Mucosa of stomach (tissue), 1 donor: ENCODE data around the gene AKAP3.
A peak's percentile ranks its signal among the peaks of the same experiment; 100 is the strongest.

Experiments
- H3K27me3 ChIP-seq: one replicate; pipeline ENCODE4 v1.7.0; 2013; ENCODE audit warnings: mild to moderate bottlenecking, low read length; ENCODE audit not compliant: control insufficient read depth, insufficient read depth
- H3K36me3 ChIP-seq: one replicate; pipeline ENCODE4 v1.7.0; 2013; ENCODE audit warnings: low read length; ENCODE audit not compliant: control insufficient read depth, insufficient read depth
- H3K4me1 ChIP-seq: one replicate; pipeline ENCODE4 v1.7.0; 2013; ENCODE audit warnings: mild to moderate bottlenecking, low read length; ENCODE audit not compliant: control insufficient read depth, insufficient read depth
- H3K4me3 ChIP-seq: one replicate; pipeline ENCODE4 v1.7.0; 2013; ENCODE audit warnings: low read length
- H3K9ac ChIP-seq: one replicate; pipeline ENCODE4 v1.7.0; 2013; ENCODE audit warnings: mild to moderate bottlenecking, low read length, moderate library complexity
- H3K9me3 ChIP-seq: one replicate; pipeline ENCODE4 v1.7.0; 2013; ENCODE audit warnings: mild to moderate bottlenecking, low read length, moderate library complexity; ENCODE audit not compliant: control insufficient read depth
- donor health status: Pancreatic carcinoma.

AKAP3 gene

GRCh38 chr12:4648501-4649357, at the start of gene AKAP3, which contains the start of gene NDUFA9:
AKAP3 (minus strand) TSS chr12:4649051; CDS start chr12:4638196, 10,855 bp downstream.
NDUFA9 (plus strand) TSS chr12:4649114; CDS start chr12:4649127, 13 bp downstream.
- peak within 1 kb of the TSS; percentile 98 for H3K4me3 ChIP-seq
- no peaks in the 10 kb centered on the region for H3K27me3 ChIP-seq
- no peaks in the 10 kb centered on the region for H3K36me3 ChIP-seq
- peak within 1 kb of the TSS; percentile 98 for H3K9ac ChIP-seq
- H3K4me1 ChIP-seq = peaks cover 13% of the 10 kb centered on the region
- no peaks in the 10 kb centered on the region for H3K9me3 ChIP-seq

GRCh38 chr12:4690760-4691159, 41.9 kb upstream of the AKAP3 start:
- no peaks in the 10 kb centered on the region for H3K9me3 ChIP-seq
- H3K9ac ChIP-seq = no peak overlapping the region
- no peaks in the 10 kb centered on the region for H3K36me3 ChIP-seq
- no peak overlapping the region for H3K4me3 ChIP-seq
- H3K4me1 ChIP-seq = no peaks in the 10 kb centered on the region
- no peaks in the 10 kb centered on the region for H3K27me3 ChIP-seq

GRCh38 chr12:4685317-4685716, 36.5 kb upstream of the AKAP3 start:
- Histone ChIP-seq H3K4me3 (no peak overlapping the region), H3K27me3 (no peaks in the 10 kb centered on the region), H3K4me1 (no peaks in the 10 kb centered on the region), H3K9ac (no peak overlapping the region), H3K36me3 (no peaks in the 10 kb centered on the region), H3K9me3 (no peaks in the 10 kb centered on the region)

- no peaks in the 10 kb centered on the region for H3K9me3 ChIP-seq
- no peaks in the 10 kb centered on the region for H3K4me1 ChIP-seq
- no peaks in the 10 kb centered on the region for H3K27me3 ChIP-seq
- no peak overlapping the region for H3K4me3 ChIP-seq
- no peak overlapping the region for H3K9ac ChIP-seq
- no peaks in the 10 kb centered on the region for H3K36me3 ChIP-seq
These were observed 32.9 kb upstream of the AKAP3 start for GRCh38 chr12:4681732-4682131.

- H3K36me3 ChIP-seq = no peaks in the 10 kb centered on the region
- no peaks in the 10 kb centered on the region for H3K4me1 ChIP-seq
- H3K27me3 ChIP-seq = no peaks in the 10 kb centered on the region
- no peak overlapping the region for H3K4me3 ChIP-seq
- H3K9ac ChIP-seq = no peak overlapping the region
- no peaks in the 10 kb centered on the region for H3K9me3 ChIP-seq
These were observed 30.9 kb upstream of the AKAP3 start for GRCh38 chr12:4679711-4680110.

- Histone ChIP-seq H3K4me3 (no peak overlapping the region), H3K36me3 (peaks cover 17% of the 10 kb centered on the region), H3K9ac (no peak overlapping the region), H3K4me1 (no peaks in the 10 kb centered on the region), H3K9me3 (no peaks in the 10 kb centered on the region), H3K27me3 (no peaks in the 10 kb centered on the region)
These were observed 16.4 kb upstream of the AKAP3 start for GRCh38 chr12:4665236-4665635.

- Histone ChIP-seq H3K9ac (no peak overlapping the region), H3K36me3 (peaks cover 25% of the 10 kb centered on the region), H3K9me3 (no peaks in the 10 kb centered on the region), H3K4me3 (no peak overlapping the region), H3K27me3 (no peaks in the 10 kb centered on the region), H3K4me1 (no peaks in the 10 kb centered on the region)
These were observed 15.2 kb upstream of the AKAP3 start for GRCh38 chr12:4663971-4664505.

- no peak overlapping the region for H3K4me3 ChIP-seq
- H3K9ac ChIP-seq = no peak overlapping the region
- peaks cover 3% of the 10 kb centered on the region for H3K36me3 ChIP-seq
- H3K9me3 ChIP-seq = no peaks in the 10 kb centered on the region
- H3K27me3 ChIP-seq = no peaks in the 10 kb centered on the region
- peaks cover 4% of the 10 kb centered on the region for H3K4me1 ChIP-seq
These were observed 4.8 kb upstream of the AKAP3 start for GRCh38 chr12:4653691-4654090.

- no peak overlapping the region for H3K9ac ChIP-seq
- H3K9me3 ChIP-seq = no peaks in the 10 kb centered on the region
- peaks cover 3% of the 10 kb centered on the region for H3K36me3 ChIP-seq
- peaks cover 5% of the 10 kb centered on the region for H3K4me1 ChIP-seq
- no peak overlapping the region for H3K4me3 ChIP-seq
- no peaks in the 10 kb centered on the region for H3K27me3 ChIP-seq
These were observed 4.4 kb upstream of the AKAP3 start for GRCh38 chr12:4653257-4653656.

GRCh38 chr12:4649358-4649661, 459 bp upstream of the AKAP3 start:
- H3K4me3 ChIP-seq = peak overlapping the region; percentile 98
- no peaks in the 10 kb centered on the region for H3K27me3 ChIP-seq
- no peaks in the 10 kb centered on the region for H3K36me3 ChIP-seq
- peaks cover 13% of the 10 kb centered on the region for H3K4me1 ChIP-seq
- peak overlapping the region; percentile 98 for H3K9ac ChIP-seq
- H3K9me3 ChIP-seq = no peaks in the 10 kb centered on the region

- H3K4me1 ChIP-seq = peaks cover 13% of the 10 kb centered on the region
- H3K9ac ChIP-seq = peak overlapping the region; percentile 98
- no peaks in the 10 kb centered on the region for H3K9me3 ChIP-seq
- no peaks in the 10 kb centered on the region for H3K27me3 ChIP-seq
- peak overlapping the region; percentile 98 for H3K4me3 ChIP-seq
- no peaks in the 10 kb centered on the region for H3K36me3 ChIP-seq
These were observed 749 bp downstream of the AKAP3 start for GRCh38 chr12:4648104-4648500.

- H3K4me1 ChIP-seq = peaks cover 11% of the 10 kb centered on the region
- H3K9ac ChIP-seq = no peak overlapping the region
- no peaks in the 10 kb centered on the region for H3K27me3 ChIP-seq
- H3K36me3 ChIP-seq = no peaks in the 10 kb centered on the region
- no peak overlapping the region for H3K4me3 ChIP-seq
- H3K9me3 ChIP-seq = no peaks in the 10 kb centered on the region
These were observed 3.8 kb downstream of the AKAP3 start for GRCh38 chr12:4645023-4645422.
